WTC11 (cell line): ENCODE measurements around the gene RASL11A. TPM values are rescaled to one million over a fixed set of nuclear protein-coding genes. Genes with fewer than 3 reads are reported as not detected.

ENCODE experiments used
- ATAC-seq: fragments of 200-7000 bp; cut with Tn5 transposase; 2 replicates; pipeline ENCODE4 v1.10.0; 2021; ENCODE audit warnings: mild to moderate bottlenecking, moderate library complexity
- CTCF ChIA-PET: fragments of 300-600 bp; sonication (Branson Sonifier 250); formaldehyde crosslinking; loops from one replicate; lab custom pipeline; 2021; ENCODE audit warnings: antibody characterized with exemption; lab: Charles Lee
- POLR2A ChIA-PET: fragments of 350-600 bp; sonication (Branson Sonifier 250); formaldehyde crosslinking; loops from one replicate; lab custom pipeline; 2021; ENCODE audit warnings: antibody characterized with exemption; lab: Charles Lee
- DNase-seq: peaks from one replicate; pipeline ENCODE4 v3.0.0; 2021; ENCODE audit warnings: low spot score
- H3K27ac Mint-ChIP-seq: 2 replicates; pipeline ENCODE4 v1.8.0; 2021; ENCODE audit warnings: mixed read lengths
- H3K27me3 Mint-ChIP-seq: 2 replicates; pipeline ENCODE4 v1.8.0; 2021; ENCODE audit warnings: low read depth, mild to moderate bottlenecking, moderate library complexity, mixed read lengths
- H3K36me3 Mint-ChIP-seq: 2 replicates; pipeline ENCODE4 v1.8.0; 2021; ENCODE audit warnings: mixed read lengths
- H3K4me1 Mint-ChIP-seq: 2 replicates; pipeline ENCODE4 v1.8.0; 2022; ENCODE audit warnings: mixed read lengths
- H3K4me3 Mint-ChIP-seq: 2 replicates; pipeline ENCODE4 v1.8.0; 2021; ENCODE audit warnings: mild to moderate bottlenecking, moderate library complexity, mixed read lengths
- H3K9me3 Mint-ChIP-seq: 2 replicates; pipeline ENCODE4 v1.8.0; 2021; ENCODE audit warnings: mixed read lengths
- ATF2 ChIP-seq: sonication (generic); formaldehyde crosslinking; IDR thresholded peaks from 2 replicates; pipeline ENCODE4 v1.8.1; 2022; ENCODE audit warnings: low read depth, missing genetic modification reagents, borderline replicate concordance
- ATF6 ChIP-seq: sonication (generic); formaldehyde crosslinking; IDR thresholded peaks from 2 replicates; pipeline ENCODE4 v1.8.1; 2023; ENCODE audit warnings: mild to moderate bottlenecking, missing genetic modification reagents
- EMX1 ChIP-seq: fragments of 250-450 bp; sonication (Bioruptor Pico); IDR thresholded peaks from 2 replicates; pipeline ENCODE4 v1.8.0; 2021; ENCODE audit warnings: mild to moderate bottlenecking
- ERG ChIP-seq: fragments of 250-450 bp; sonication (Bioruptor Pico); IDR thresholded peaks from 2 replicates; pipeline ENCODE4 v1.8.0; 2021; ENCODE audit warnings: mild to moderate bottlenecking
- FOXK1 ChIP-seq: sonication (generic); formaldehyde crosslinking; IDR thresholded peaks from 2 replicates; pipeline ENCODE4 v1.8.0; 2022; ENCODE audit warnings: mild to moderate bottlenecking, moderate library complexity, missing genetic modification reagents
- GTF2I ChIP-seq: fragments of 250-450 bp; sonication (Bioruptor Pico); conservative IDR thresholded peaks from 2 replicates; pipeline ENCODE4 v1.4.0; 2021; ENCODE audit warnings: mild to moderate bottlenecking
- PRDM15 ChIP-seq: sonication (generic); formaldehyde crosslinking; IDR thresholded peaks from 2 replicates; pipeline ENCODE4 v1.8.0; 2022; ENCODE audit warnings: missing genetic modification reagents
- PREB ChIP-seq: sonication (generic); formaldehyde crosslinking; IDR thresholded peaks from 2 replicates; pipeline ENCODE4 v1.8.1; 2022; ENCODE audit warnings: mild to moderate bottlenecking, missing genetic modification reagents, moderate library complexity, borderline replicate concordance
- RELA ChIP-seq: sonication (generic); formaldehyde crosslinking; IDR thresholded peaks from 2 replicates; pipeline ENCODE4 v1.8.1; 2022; ENCODE audit warnings: missing genetic modification reagents, mild to moderate bottlenecking, borderline replicate concordance
- RORB ChIP-seq: fragments of 250-450 bp; sonication (Bioruptor Pico); IDR thresholded peaks from 2 replicates; pipeline ENCODE4 v1.9.0; 2021; ENCODE audit warnings: mild to moderate bottlenecking
- USF2 ChIP-seq: sonication (generic); formaldehyde crosslinking; IDR thresholded peaks from 2 replicates; pipeline ENCODE4 v1.8.1; 2023; ENCODE audit warnings: mild to moderate bottlenecking, missing genetic modification reagents, moderate library complexity
- ZBTB21 ChIP-seq: sonication (generic); formaldehyde crosslinking; IDR thresholded peaks from 2 replicates; pipeline ENCODE4 v1.8.1; 2023; ENCODE audit warnings: mild to moderate bottlenecking, missing genetic modification reagents, borderline replicate concordance
- ZSCAN18 ChIP-seq: fragments of 250-450 bp; sonication (Bioruptor Pico); IDR thresholded peaks from 2 replicates; pipeline ENCODE4 v2.1.2; 2022; ENCODE audit warnings: mild to moderate bottlenecking, moderate library complexity
- total RNA-seq: library from RNA; stranded (reverse); gene quantifications from 3 replicates; pipeline ENCODE4 v1.2.3, GENCODE V29; 2021

RASL11A gene
- total RNA-seq, 1 experiment from 2014 or later: 3.5 TPM

GRCh38 chr13:27242702-27243101 lies 27.9 kb upstream of the RASL11A start (continued):
- TF ChIP-seq ATF2 (CRISPR knock-in tag): no peak
- TF ChIP-seq ZSCAN18 (CRISPR knock-in tag): no peak
- no peak for TF ChIP-seq EMX1
- no peak for TF ChIP-seq ATF6 (CRISPR knock-in tag)

GRCh38 chr13:27245610-27246009 lies 25.0 kb upstream of the RASL11A start:
- ChIA-PET CTCF (interaction anchor here (0.6 to 1.8 kb wide), 3 partner anchors 64 to 260 kb away, joined by 4 to 7 read pairs (median 4); no protein-coding TSS in a partner anchor), POLR2A (no interaction called here)
- Mint-ChIP-seq H3K36me3 (no peaks in the 10 kb centered on the region; the same call in 1 of the 2 replicates), H3K9me3 (no peaks in the 10 kb centered on the region), H3K27me3 (no peaks in the 10 kb centered on the region), H3K4me1 (peaks cover 26% of the 10 kb centered on the region), H3K27ac (peak overlapping the region; percentile 76), H3K4me3 (no peak overlapping the region)
- TF ChIP-seq RORB (CRISPR knock-in tag): no peak
- ATAC-seq: peak; percentile 69
- DNase-seq: no peak

- Mint-ChIP-seq H3K27me3 (no peaks in the 10 kb centered on the region; the same call in 1 of the 2 replicates), H3K36me3 (peaks cover 42% of the 10 kb centered on the region), H3K27ac (peak overlapping the region; percentile 100), H3K9me3 (no peaks in the 10 kb centered on the region), H3K4me3 (peak overlapping the region; percentile 94), H3K4me1 (peaks cover 37% of the 10 kb centered on the region)
- ChIA-PET CTCF (interaction anchor here (0.9 kb wide), 1 partner anchor 73 kb away, joined by 4 read pairs; no protein-coding TSS in a partner anchor), POLR2A (interaction anchor here (1.0 kb wide), 1 partner anchor 20 kb away, joined by 7 read pairs; the partner anchor contains the start of gene RASL11A)
- DNase-seq (no peak), ATAC-seq (no peak)
- TF ChIP-seq FOXK1 (no peak), GTF2I (CRISPR knock-in tag) (no peak)
These were observed 19.8 kb upstream of the RASL11A start for GRCh38 chr13:27250833-27251165.

- POLR2A ChIA-PET: interaction anchor here (1.0 kb wide), 1 partner anchor 19 kb away, joined by 7 read pairs; the partner anchor contains the start of gene RASL11A
- H3K27ac Mint-ChIP-seq: peak within 1 kb of the TSS; percentile 100
- H3K36me3 Mint-ChIP-seq: peaks cover 48% of the 10 kb centered on the region
- DNase-seq (peak; percentile 85), ATAC-seq (peak; percentile 92)
- H3K4me3 Mint-ChIP-seq: peak within 1 kb of the TSS; percentile 94
- peaks cover 33% of the 10 kb centered on the region for H3K4me1 Mint-ChIP-seq
- H3K9me3 Mint-ChIP-seq: no peaks in the 10 kb centered on the region
- no peaks in the 10 kb centered on the region; the same call in 1 of the 2 replicates for H3K27me3 Mint-ChIP-seq
- CTCF ChIA-PET: interaction anchor here (0.9 kb wide), 1 partner anchor 74 kb away, joined by 4 read pairs; no protein-coding TSS in a partner anchor
- no peak for TF ChIP-seq USF2 (CRISPR knock-in tag)
- peak; percentile 67; the same call in 1 of the 2 replicates for TF ChIP-seq PREB
- peak; percentile 94 for TF ChIP-seq ZBTB21
- no peak for TF ChIP-seq PRDM15 (CRISPR knock-in tag)
- TF ChIP-seq ZSCAN18 (CRISPR knock-in tag): no peak
- TF ChIP-seq RELA: no peak
- TF ChIP-seq ERG (CRISPR knock-in tag): no peak
These were observed 19.2 kb upstream of the RASL11A start, which contains the start of gene RPL21 for GRCh38 chr13:27251166-27252091. TSS of gene RPL21 (plus strand) at chr13:27251558. CDS start at chr13:27253777, 2,219 bp downstream.
